ENCODE measurements around the gene EXOSC10.

EXOSC10 gene

DNA sequence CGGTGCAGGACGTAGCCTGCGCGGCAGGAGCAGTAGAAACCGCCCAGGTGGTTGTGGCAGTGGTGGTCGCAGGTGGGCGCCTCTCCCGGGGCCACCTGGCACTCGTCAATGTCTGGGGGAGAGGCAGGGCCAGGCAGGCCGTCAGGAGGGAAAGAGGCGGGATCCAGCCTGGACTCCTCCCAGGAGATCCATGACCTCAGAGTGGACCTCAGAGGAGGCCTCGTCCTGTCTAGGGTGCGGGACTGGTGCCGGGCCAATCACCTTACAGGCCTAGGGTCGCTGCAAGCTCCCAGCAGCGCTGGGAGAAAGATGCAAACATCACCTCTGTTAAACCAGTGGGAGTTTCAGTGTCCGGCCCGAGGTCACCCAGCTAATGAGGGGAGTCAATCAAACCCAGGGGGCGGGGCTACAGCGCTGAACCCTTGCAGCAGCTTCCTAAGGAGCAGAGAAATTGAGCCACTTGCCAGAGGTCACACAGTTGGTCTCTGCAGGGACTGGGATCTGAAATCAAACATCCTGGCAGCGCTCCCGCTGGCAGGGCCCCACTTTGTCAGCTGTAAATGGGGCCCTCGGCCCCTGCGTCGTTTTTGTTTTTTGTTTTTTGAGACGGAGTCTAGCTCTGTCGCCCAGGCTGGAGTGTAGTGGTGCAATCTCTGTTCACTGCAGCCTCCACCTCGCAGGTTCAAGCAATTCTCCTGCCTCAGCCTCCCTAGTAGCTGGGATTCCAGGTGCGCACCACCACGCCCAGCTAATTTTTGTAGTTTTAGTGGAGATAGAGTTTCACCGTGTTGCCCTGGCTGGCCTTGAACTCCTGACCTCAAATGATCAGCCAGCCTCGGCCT is 54.0 kb downstream of the EXOSC10 start:
- TF ChIP-seq POLR2AphosphoS5 (IDR thresholded peaks at IDR 0.05; ENCODE audit: low read depth, low read length) (no peak), SIN3A (IDR thresholded peaks at IDR 0.05; ENCODE audit: borderline replicate concordance, insufficient read depth, low read length) (no peak), TAF1 (IDR thresholded peaks at IDR 0.05; ENCODE audit: borderline replicate concordance, insufficient read depth, low read length) (no peak), FOXP2 (optimal IDR thresholded peaks at IDR 0.05; ENCODE audit: borderline replicate concordance, extremely low read depth, extremely low read length, insufficient read depth) (no peak)
- TF ChIP-seq, protein P1, sequence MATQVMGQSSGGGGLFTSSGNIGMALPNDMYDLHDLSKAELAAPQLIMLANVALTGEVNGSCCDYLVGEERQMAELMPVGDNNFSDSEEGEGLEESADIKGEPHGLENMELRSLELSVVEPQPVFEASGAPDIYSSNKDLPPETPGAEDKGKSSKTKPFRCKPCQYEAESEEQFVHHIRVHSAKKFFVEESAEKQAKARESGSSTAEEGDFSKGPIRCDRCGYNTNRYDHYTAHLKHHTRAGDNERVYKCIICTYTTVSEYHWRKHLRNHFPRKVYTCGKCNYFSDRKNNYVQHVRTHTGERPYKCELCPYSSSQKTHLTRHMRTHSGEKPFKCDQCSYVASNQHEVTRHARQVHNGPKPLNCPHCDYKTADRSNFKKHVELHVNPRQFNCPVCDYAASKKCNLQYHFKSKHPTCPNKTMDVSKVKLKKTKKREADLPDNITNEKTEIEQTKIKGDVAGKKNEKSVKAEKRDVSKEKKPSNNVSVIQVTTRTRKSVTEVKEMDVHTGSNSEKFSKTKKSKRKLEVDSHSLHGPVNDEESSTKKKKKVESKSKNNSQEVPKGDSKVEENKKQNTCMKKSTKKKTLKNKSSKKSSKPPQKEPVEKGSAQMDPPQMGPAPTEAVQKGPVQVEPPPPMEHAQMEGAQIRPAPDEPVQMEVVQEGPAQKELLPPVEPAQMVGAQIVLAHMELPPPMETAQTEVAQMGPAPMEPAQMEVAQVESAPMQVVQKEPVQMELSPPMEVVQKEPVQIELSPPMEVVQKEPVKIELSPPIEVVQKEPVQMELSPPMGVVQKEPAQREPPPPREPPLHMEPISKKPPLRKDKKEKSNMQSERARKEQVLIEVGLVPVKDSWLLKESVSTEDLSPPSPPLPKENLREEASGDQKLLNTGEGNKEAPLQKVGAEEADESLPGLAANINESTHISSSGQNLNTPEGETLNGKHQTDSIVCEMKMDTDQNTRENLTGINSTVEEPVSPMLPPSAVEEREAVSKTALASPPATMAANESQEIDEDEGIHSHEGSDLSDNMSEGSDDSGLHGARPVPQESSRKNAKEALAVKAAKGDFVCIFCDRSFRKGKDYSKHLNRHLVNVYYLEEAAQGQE (IDR thresholded peaks at IDR 0.05; ENCODE audit: insufficient read depth in 1 of 2, low read depth in 2 of 2, low read length in 2 of 2): no peak

DNA sequence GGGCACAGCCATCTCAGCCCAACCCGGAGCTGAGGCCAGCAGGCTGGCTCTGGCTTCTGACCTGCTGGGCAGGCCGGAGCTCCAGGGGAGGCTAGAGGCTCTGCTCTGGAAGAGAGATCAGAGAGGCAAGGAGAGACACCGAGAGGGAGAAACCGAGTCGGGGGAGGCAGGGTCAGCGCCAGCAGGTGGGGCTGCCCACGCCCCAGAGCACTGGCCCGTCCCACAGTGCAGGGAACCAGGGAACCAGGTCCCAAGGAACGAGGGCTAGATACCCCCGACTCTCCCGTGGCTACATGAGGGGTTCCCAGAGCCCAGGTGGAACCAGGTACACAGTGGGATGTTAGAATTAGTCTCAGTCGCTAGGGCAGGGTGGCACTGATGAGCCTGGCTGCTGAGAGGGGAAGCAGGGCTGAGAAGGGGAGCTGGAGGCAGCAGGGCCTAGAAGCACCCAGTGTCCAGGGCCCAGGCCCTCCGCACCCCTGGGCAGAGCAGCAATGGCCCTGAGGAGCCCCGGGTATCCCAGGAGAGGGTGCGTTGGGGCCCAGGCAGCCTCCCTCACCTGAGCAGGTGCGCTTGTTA is 54.7 kb downstream of the EXOSC10 start:
- TF ChIP-seq FOXP2 (optimal IDR thresholded peaks at IDR 0.05; ENCODE audit: borderline replicate concordance, extremely low read depth, extremely low read length, insufficient read depth) (no peak), SIN3A (IDR thresholded peaks at IDR 0.05; ENCODE audit: borderline replicate concordance, insufficient read depth, low read length) (no peak), POLR2AphosphoS5 (IDR thresholded peaks at IDR 0.05; ENCODE audit: low read depth, low read length) (no peak), TAF1 (IDR thresholded peaks at IDR 0.05; ENCODE audit: borderline replicate concordance, insufficient read depth, low read length) (no peak)
- TF ChIP-seq, protein P1 (IDR thresholded peaks at IDR 0.05; ENCODE audit: insufficient read depth in 1 of 2, low read depth in 2 of 2, low read length in 2 of 2): no peak

DNA sequence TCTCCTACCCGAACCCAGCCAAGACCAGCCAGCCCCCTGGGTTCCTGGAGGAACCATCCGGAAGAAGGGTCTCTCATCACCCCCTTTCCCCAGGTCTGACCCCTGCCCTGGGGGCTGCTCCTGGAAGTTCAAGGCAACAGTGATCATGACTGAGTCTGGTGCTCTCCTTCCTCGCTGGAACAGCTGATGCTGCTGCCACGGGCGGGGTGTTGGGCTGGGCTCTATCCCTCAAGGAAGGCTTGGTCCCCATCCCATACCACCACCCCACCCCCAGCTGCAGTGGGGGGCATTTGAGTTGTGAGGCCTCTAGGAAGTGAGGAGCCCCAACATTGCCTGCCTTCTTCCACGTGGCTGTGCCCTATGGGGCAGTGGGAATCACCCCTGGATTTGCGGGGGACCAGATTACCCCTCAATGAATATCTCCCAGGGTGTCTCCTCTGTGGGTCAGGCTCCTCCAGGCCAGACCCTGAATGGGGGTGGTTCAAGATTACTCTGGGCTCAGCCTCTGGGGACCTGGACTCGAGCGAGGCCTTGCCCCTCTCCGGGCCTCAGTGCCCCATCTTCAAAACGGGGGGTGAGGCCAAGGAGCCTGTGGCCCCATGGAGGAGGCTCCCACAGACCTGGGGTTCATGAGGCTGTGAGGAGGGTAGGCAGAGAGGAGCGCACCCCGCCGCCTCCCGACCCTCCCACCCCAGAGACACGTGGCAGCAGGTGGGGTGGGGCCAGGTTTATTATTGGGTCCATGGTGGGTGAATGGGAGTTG is 55.4 kb downstream of the EXOSC10 start:
- TF ChIP-seq FOXP2 (optimal IDR thresholded peaks at IDR 0.05; ENCODE audit: borderline replicate concordance, extremely low read depth, extremely low read length, insufficient read depth) (no peak), POLR2AphosphoS5 (IDR thresholded peaks at IDR 0.05; ENCODE audit: low read depth, low read length) (no peak)

DNA sequence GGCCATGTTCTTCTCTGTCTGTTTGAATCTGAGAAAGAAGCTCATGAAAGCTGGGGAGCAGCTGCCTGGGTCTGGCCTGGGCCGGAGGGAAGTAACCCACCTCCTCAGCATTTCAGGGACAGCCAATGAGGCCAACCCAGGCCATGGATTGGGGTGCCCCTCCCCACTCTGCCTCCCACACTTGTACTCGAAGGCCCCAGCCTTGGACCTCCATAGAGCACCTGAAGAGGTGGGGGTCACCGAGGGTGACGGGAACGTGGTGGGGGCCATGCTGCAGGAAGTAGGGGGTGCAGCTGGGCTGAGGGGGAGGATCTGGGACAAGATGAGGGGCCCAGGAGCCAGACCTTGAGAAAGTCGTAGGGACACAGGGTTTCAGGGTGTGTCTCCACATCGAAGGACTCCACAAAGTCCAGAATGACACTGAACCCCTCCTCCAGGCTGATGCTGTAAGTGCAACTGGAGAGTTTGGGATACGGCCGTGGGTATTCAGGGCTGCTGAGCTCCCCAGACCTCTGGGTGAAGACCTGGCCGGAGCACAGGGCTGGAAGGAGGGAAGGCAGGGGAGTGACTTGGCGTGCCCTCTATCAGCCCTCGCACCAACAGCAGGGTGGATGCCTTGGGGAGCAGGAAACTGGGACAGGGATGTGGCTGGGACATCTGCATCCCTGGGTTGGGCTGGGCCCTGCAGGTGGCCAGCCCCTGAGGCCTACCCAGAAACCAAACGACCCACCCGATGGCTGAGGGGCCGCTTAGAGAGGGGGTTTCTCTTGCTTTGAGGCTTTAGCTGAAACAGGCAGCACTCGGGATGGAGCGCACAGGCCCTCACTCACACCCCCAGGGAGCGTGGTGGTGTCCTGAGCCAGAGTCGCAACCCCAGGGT is 56.4 kb downstream of the EXOSC10 start:
- no peak for TF ChIP-seq SIN3A (IDR thresholded peaks at IDR 0.05; ENCODE audit: borderline replicate concordance, insufficient read depth, low read length)

DNA sequence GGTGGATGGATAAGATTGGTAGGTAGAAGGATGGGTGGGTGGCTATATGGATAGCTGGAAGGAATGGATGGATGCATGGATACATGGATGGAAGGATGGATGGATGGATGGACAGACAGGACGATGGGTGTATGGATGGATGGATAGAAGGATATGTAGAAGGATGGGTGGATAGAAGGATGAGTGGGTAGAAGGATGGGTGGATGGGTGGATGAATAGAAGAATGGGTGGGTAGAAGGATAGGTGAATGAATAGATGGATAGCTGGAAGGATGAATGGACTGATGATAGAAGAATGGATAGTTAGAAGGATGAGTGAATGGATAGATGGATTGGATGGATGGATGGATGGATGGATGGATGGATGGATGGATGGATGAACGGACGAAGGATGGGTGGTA is 57.6 kb downstream of the EXOSC10 start:
- TF ChIP-seq POLR2AphosphoS5 (IDR thresholded peaks at IDR 0.05; ENCODE audit: low read depth, low read length): no peak
- no peak for TF ChIP-seq SIN3A (IDR thresholded peaks at IDR 0.05; ENCODE audit: borderline replicate concordance, insufficient read depth, low read length)

DNA sequence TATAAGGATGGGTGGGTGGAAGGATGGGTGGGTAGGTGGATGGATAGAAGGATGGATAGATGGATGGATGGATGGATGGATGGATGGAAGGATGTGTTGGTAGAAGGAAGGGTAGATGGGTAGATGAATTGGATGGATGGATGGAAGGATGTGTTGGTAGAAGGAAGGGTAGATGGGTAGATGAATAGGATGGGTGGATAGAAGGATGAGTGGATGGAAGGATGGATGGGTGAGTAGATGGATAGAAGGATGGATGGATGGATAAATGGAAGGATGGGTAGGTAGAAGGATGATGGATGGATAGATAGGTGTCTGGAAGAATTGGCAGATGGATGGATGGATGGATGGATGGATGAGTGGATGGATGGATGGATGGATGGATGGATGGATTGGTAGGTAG is 58.6 kb downstream of the EXOSC10 start:
- TF ChIP-seq, protein P1 (IDR thresholded peaks at IDR 0.05; ENCODE audit: insufficient read depth in 1 of 2, low read depth in 2 of 2, low read length in 2 of 2): no peak
- no peak for TF ChIP-seq POLR2AphosphoS5 (IDR thresholded peaks at IDR 0.05; ENCODE audit: low read depth, low read length)
- no peak for TF ChIP-seq FOXP2 (optimal IDR thresholded peaks at IDR 0.05; ENCODE audit: borderline replicate concordance, extremely low read depth, extremely low read length, insufficient read depth)
- no peak for TF ChIP-seq TAF1 (IDR thresholded peaks at IDR 0.05; ENCODE audit: borderline replicate concordance, insufficient read depth, low read length)
- no peak for TF ChIP-seq SIN3A (IDR thresholded peaks at IDR 0.05; ENCODE audit: borderline replicate concordance, insufficient read depth, low read length)

Data from PFSK-1 (cell line).